GM12878 (cell line): Measurements from ENCODE around the gene LILRB4. TPM values are rescaled to one million over a fixed set of nuclear protein-coding genes. Genes with fewer than 3 reads are reported as not detected.

ENCODE experiments used
- CHD2 ChIP-seq: IDR thresholded peaks from 2 replicates; pipeline ENCODE4 v1.6.1; 2011; ENCODE audit warnings: low read depth, low read length, improper control_type of control experiment, borderline replicate concordance
- EP300 ChIP-seq, 2 experiments: fragments of 150-350 bp in 1 of 2; IDR thresholded peaks; 2 replicates each; pipeline ENCODE4 v1.6.1; 2011 to 2012; ENCODE audit warnings: low read depth in 2 of 2, low read length in 2 of 2, borderline replicate concordance in 1 of 2, improper control_type of control experiment in 1 of 2, inconsistent platforms in 1 of 2; ENCODE audit not compliant: control insufficient read depth in 1 of 2
- ETV6 ChIP-seq, 2 experiments: fragments of 450-650 bp in 1 of 2; IDR thresholded peaks in 1 of 2; conservative IDR thresholded peaks in 1 of 2; 2 replicates each; pipeline ENCODE4 v1.6.1; 2014; ENCODE audit warnings: antibody characterized with exemption in 1 of 2, borderline replicate concordance in 1 of 2, low read depth in 1 of 2, mild to moderate bottlenecking in 1 of 2, moderate library complexity in 1 of 2
- FOXM1 ChIP-seq: IDR thresholded peaks from 2 replicates; pipeline ENCODE4 v1.6.1; 2012; ENCODE audit warnings: low read depth, mild to moderate bottlenecking, inconsistent platforms, low read length, moderate library complexity
- SKIL ChIP-seq: fragments of 450-650 bp; IDR thresholded peaks from 2 replicates; pipeline ENCODE4 v1.6.1; 2017; ENCODE audit warnings: mild to moderate bottlenecking, low read depth, inconsistent platforms; ENCODE audit not compliant: poor library complexity, severe bottlenecking
- SMARCA5 ChIP-seq: fragments of 450-650 bp; IDR thresholded peaks from 2 replicates; pipeline ENCODE4 v1.6.1; 2017; ENCODE audit warnings: mild to moderate bottlenecking
- SREBF2 ChIP-seq: IDR thresholded peaks from 2 replicates; pipeline ENCODE4 v1.6.1; 2012; ENCODE audit warnings: mild to moderate bottlenecking, low read length
- SRF ChIP-seq, 2 experiments: IDR thresholded peaks; 2 replicates each; pipeline ENCODE4 v1.6.1; 2011; ENCODE audit warnings: low read depth in 2 of 2, low read length in 2 of 2, mild to moderate bottlenecking in 1 of 2, moderate library complexity in 1 of 2
- SUZ12 ChIP-seq: fragments of 200-600 bp; sonication (generic); IDR thresholded peaks from one replicate; pipeline ENCODE4 v1.6.1; 2018; ENCODE audit warnings: antibody characterized with exemption, mild to moderate bottlenecking; ENCODE audit not compliant: unreplicated experiment
- USF1 ChIP-seq: IDR thresholded peaks from 2 replicates; pipeline ENCODE4 v1.6.1; 2011; ENCODE audit warnings: borderline replicate concordance, low read depth, mild to moderate bottlenecking, moderate library complexity, mixed read lengths, low read length; ENCODE audit not compliant: insufficient read depth; ENCODE audit errors: extremely low read length
- ZBTB11 ChIP-seq: fragments of 450-650 bp; formaldehyde crosslinking; IDR thresholded peaks from 2 replicates; pipeline ENCODE4 v1.5.0; 2022; ENCODE audit warnings: mild to moderate bottlenecking, missing genetic modification characterization
- ZNF217 ChIP-seq: fragments of 450-650 bp; IDR thresholded peaks from 2 replicates; pipeline ENCODE4 v1.6.1; 2017; ENCODE audit warnings: antibody characterized with exemption, mild to moderate bottlenecking
- ZNF24 ChIP-seq: fragments of 450-650 bp; IDR thresholded peaks from 2 replicates; pipeline ENCODE4 v1.6.1; 2017; ENCODE audit warnings: antibody characterized with exemption, mild to moderate bottlenecking
- polyA plus RNA-seq, 11 experiments: library from polyadenylated mRNA; depleted of rRNA in 4 of 11; unstranded in 6 of 11; stranded (reverse) in 5 of 11; fragments of >200 nt; fragmentation: Nextera tagmentation in 4 of 11; fragmentation: Illumina TruSeq in 1 of 11; extraction: Ambion mirVana in 4 of 11; extraction: Trizol in 1 of 11; gene quantifications; 1 replicate in 1 of 11; 2 replicates in 10 of 11; pipeline versions ENCODE4 v1.2.1 to v1.2.3, GENCODE V29; 2011 to 2016; ENCODE audit warnings: inconsistent platforms in 2 of 11, missing spikeins in 2 of 11, low read depth in 1 of 11
- total RNA-seq, 4 experiments: library from RNA; depleted of rRNA in 3 of 4; stranded (reverse); fragments of >200 nt in 3 of 4; fragmentation: Illumina TruSeq in 1 of 4; extraction: Trizol in 1 of 4; gene quantifications; 2 replicates each; pipeline versions ENCODE4 v1.2.1 to v1.2.3, GENCODE V29; 2013 to 2021
- TF ChIP-seq, protein P1 (sequence below): fragments of 450-650 bp; IDR thresholded peaks from 2 replicates; pipeline ENCODE4 v1.6.1; 2017; ENCODE audit warnings: mild to moderate bottlenecking, moderate library complexity
- TF ChIP-seq, protein P2 (sequence below): fragments of 450-650 bp; IDR thresholded peaks from 2 replicates; pipeline ENCODE4 v1.6.1; 2016; ENCODE audit warnings: mild to moderate bottlenecking

LILRB4 gene
- total and polyA plus RNA-seq, 10 of the 15 experiments (the other 5 are each of a cell fraction or from before 2014, with no cell fraction given), result 2.0 to 39.8 (median 16.0) TPM

DNA sequence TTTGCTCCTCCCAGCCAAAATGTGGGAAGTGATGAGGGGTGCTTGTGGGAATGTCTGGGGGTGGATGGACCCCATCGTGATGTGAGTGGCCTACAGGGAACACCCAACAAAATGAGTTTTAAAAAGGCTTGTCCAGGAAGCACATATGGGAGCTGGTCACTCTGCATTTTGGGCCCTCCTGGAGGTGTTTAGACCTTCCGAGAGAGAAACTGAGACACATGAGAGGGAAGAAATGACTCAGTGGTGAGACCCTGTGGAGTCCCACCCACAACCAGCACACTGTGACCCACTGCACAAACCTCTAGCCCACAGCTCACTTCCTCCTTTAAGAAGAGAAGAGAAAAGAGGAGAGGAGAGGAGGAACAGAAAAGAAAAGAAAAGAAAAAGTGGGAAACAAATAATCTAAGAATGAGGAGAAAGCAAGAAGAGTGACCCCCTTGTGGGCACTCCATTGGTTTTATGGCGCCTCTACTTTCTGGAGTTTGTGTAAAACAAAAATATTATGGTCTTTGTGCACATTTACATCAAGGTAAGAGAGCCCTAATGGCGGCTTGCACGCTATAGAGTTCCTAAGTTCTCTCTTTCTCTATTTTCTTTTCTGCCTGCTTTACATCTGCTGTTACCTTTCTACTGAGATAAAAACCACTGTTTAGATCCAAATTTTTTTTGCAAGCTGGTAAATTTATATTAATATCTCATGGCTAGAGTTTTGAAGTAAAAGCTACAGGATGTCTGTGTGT is 45.8 kb upstream of the LILRB4 start (continued):
- TF ChIP-seq, protein P1, sequence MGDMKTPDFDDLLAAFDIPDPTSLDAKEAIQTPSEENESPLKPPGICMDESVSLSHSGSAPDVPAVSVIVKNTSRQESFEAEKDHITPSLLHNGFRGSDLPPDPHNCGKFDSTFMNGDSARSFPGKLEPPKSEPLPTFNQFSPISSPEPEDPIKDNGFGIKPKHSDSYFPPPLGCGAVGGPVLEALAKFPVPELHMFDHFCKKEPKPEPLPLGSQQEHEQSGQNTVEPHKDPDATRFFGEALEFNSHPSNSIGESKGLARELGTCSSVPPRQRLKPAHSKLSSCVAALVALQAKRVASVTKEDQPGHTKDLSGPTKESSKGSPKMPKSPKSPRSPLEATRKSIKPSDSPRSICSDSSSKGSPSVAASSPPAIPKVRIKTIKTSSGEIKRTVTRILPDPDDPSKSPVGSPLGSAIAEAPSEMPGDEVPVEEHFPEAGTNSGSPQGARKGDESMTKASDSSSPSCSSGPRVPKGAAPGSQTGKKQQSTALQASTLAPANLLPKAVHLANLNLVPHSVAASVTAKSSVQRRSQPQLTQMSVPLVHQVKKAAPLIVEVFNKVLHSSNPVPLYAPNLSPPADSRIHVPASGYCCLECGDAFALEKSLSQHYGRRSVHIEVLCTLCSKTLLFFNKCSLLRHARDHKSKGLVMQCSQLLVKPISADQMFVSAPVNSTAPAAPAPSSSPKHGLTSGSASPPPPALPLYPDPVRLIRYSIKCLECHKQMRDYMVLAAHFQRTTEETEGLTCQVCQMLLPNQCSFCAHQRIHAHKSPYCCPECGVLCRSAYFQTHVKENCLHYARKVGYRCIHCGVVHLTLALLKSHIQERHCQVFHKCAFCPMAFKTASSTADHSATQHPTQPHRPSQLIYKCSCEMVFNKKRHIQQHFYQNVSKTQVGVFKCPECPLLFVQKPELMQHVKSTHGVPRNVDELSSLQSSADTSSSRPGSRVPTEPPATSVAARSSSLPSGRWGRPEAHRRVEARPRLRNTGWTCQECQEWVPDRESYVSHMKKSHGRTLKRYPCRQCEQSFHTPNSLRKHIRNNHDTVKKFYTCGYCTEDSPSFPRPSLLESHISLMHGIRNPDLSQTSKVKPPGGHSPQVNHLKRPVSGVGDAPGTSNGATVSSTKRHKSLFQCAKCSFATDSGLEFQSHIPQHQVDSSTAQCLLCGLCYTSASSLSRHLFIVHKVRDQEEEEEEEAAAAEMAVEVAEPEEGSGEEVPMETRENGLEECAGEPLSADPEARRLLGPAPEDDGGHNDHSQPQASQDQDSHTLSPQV, result no peak
- TF ChIP-seq CHD2 (peak; percentile 69; the same call in 1 of the 2 replicates), SREBF2 (no peak), ZNF217 (0 out of 2 replicates have a peak, but pooled peaks have one; percentile 42), ETV6 (conservative IDR thresholded peaks at IDR 0.05 in 1 of 2, IDR thresholded peaks at IDR 0.05 in 1 of 2; ENCODE audit: borderline replicate concordance in 1 of 2, low read depth in 1 of 2) (peak in 1 of 2 experiments; percentile 96; a peak in 2 of 4 replicates), ZNF24 (peak; percentile 82), SRF (IDR thresholded peaks at IDR 0.05; ENCODE audit: low read depth in 2 of 2, low read length in 2 of 2) (no peak), FOXM1 (peak; percentile 90), EP300 (IDR thresholded peaks at IDR 0.05; ENCODE audit: borderline replicate concordance in 1 of 2, control insufficient read depth in 1 of 2, low read depth in 2 of 2, low read length in 2 of 2) (peak; percentile 91 to 94), ZBTB11 (CRISPR knock-in tag) (no peak), SKIL (peak; percentile 84), SUZ12 (no peak), SMARCA5 (peak; percentile 25; the same call in 1 of the 2 replicates), USF1 (no peak)
- TF ChIP-seq, protein P2, sequence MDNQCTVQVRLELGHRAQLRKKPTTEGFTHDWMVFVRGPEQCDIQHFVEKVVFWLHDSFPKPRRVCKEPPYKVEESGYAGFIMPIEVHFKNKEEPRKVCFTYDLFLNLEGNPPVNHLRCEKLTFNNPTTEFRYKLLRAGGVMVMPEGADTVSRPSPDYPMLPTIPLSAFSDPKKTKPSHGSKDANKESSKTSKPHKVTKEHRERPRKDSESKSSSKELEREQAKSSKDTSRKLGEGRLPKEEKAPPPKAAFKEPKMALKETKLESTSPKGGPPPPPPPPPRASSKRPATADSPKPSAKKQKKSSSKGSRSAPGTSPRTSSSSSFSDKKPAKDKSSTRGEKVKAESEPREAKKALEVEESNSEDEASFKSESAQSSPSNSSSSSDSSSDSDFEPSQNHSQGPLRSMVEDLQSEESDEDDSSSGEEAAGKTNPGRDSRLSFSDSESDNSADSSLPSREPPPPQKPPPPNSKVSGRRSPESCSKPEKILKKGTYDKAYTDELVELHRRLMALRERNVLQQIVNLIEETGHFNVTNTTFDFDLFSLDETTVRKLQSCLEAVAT, result peak; percentile 89
